ENCODE measurements around the gene KBTBD13.
"Not testable (repeated sequence)": the region's sequence is repeated elsewhere in the genome, so short reads cannot be mapped to it uniquely, and the experiment has no call there.

KBTBD13 gene

DNA sequence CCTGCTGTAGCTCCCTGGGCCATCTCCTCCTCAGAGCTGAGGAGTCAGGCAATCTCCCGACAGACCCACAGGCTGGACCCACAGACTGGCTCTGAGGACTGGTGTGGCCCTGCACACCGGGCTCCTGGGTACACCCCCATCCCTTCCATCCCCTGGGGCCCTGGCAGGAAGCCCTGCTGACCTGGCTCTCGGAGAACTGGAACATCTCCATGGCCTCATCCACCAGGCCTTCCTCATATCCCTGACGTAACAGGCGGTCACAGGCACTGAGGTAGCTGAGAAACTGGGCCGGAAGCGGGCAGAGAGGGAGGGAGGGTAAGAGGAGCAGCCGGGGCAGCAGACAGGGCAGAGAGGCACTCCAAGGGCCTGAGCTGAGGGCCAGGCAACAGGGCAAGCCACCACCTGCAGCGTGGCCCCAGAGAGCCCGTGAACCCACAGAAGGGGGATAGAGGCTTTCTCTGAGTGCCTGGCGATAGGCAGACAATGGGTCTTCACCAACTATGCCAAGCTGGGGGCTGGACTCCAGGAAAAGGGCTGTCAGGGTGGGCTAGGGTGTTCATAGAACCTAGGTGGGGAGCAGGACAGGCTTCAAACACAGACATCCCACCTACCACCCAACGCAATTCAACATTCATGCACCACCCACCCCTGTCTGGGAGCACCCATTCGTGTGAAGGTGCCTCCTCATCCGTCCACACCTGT lies 17.9 kb downstream of the KBTBD13 start:
- TF ChIP-seq, protein P1, sequence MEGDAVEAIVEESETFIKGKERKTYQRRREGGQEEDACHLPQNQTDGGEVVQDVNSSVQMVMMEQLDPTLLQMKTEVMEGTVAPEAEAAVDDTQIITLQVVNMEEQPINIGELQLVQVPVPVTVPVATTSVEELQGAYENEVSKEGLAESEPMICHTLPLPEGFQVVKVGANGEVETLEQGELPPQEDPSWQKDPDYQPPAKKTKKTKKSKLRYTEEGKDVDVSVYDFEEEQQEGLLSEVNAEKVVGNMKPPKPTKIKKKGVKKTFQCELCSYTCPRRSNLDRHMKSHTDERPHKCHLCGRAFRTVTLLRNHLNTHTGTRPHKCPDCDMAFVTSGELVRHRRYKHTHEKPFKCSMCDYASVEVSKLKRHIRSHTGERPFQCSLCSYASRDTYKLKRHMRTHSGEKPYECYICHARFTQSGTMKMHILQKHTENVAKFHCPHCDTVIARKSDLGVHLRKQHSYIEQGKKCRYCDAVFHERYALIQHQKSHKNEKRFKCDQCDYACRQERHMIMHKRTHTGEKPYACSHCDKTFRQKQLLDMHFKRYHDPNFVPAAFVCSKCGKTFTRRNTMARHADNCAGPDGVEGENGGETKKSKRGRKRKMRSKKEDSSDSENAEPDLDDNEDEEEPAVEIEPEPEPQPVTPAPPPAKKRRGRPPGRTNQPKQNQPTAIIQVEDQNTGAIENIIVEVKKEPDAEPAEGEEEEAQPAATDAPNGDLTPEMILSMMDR (IDR thresholded peaks at IDR 0.05; ENCODE audit: low read depth, low read length, missing control alignments): no peak
- DNase-seq (ENCODE audit: low read depth): no peak
- H3K4me3 ChIP-seq (ENCODE audit: low read depth, low read length): no peak overlapping the region

DNA sequence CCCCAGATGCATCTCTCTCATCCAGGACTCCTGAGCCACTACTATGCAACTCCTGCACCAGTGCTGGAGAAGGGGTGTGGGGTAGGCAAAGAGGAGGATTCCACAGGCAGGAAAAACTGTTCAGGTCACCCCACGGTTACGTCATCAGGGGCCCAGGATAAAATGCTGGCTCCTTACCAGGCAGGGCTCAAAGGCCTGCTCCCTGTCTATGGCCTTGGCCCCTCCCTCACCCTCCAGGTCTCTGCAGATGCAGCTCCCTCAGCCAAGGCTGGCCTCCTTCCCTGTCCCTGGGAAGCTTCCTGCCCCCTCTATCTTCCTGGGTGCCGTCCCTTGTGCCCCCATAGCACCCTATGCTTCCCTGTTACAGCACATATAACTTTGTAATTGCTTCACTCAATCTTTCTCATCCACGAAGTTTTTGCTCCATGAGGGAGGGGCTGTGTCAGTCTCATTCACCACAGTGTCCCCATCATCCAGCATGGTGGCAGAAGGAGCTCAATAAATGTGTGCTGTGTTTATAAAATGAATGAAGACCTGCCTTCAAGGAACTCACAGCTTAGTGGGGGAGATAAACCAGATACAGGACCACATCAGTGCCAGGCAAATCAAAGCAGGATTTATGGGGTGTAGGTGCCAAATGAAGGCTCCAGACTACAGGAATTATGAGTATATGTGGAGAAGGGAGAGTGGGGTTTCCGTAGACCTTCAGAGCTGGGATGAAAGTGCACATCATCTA lies 18.6 kb downstream of the KBTBD13 start:
- DNase-seq (ENCODE audit: low read depth): no peak
- TF ChIP-seq, protein P1 (IDR thresholded peaks at IDR 0.05; ENCODE audit: low read depth, low read length, missing control alignments): no peak
- H3K4me3 ChIP-seq (ENCODE audit: low read depth, low read length): no peak overlapping the region

DNA sequence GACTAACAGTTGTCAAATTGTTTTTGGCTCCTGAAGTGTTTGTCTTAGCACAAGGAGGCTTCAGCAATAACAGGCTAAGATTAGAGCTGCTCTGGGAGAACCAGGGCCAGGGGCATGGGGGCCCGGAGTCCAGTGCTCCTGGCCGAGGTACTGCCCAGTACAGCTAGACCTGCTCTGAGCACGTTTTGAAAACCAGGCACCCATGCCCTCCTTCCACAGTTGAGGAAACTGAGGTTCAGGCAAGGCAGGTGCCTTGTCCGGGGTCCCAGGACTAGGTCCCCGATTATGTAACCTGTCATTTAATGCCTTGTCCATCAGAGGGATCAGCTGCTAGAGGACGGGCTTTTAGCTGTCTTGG lies 19.2 kb downstream of the KBTBD13 start:
- DNase-seq (ENCODE audit: low read depth): no peak
- TF ChIP-seq, protein P1 (IDR thresholded peaks at IDR 0.05; ENCODE audit: low read depth, low read length, missing control alignments): no peak
- no peak overlapping the region for H3K4me3 ChIP-seq (ENCODE audit: low read depth, low read length)

DNA sequence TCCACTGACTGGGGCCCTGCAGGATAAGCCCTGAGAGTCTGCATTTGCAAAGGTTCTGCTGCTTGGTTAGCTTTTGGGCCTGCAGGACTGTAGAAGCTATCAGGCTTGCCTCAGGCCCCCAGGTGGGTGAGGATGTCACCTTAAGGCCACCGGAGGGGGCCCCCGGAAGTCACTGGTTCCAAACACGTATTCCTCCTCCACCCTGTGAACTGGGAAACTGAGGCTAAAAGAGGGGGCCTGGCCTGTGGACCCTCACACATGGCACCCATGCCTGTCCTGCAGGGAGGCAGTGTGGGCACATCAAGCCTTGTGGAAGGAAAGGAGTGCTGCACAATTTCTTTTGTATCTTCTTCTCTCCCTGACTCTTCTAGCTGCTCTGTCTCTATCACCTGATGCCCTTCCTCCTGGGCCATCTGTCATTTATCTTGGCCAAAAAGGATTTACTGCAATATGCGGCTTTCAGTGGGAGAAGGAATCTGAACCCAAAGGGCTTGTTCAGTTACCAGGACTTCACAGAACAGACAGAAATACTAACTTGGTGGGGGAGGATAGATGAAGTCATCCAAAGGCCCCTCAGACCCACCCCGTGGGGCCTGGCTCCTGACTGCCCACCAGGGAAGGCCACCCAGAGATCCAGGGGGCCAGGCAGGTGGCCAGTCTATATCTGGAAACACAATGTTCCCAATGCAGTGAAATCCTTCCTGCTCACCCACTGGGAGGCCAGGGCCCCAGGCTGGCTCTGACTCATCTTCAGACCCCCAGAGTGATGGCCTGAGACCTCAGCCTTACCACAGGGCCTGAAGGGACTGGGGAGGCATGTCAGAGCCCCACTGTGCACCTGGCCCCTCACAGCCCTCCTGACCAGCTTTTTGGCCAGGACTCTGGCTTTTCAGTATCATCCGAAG lies 20.2 kb downstream of the KBTBD13 start:
- no peak for DNase-seq (ENCODE audit: low read depth)
- H3K4me3 ChIP-seq (ENCODE audit: low read depth, low read length): no peak overlapping the region
- TF ChIP-seq, protein P1 (IDR thresholded peaks at IDR 0.05; ENCODE audit: low read depth, low read length, missing control alignments): no peak

DNA sequence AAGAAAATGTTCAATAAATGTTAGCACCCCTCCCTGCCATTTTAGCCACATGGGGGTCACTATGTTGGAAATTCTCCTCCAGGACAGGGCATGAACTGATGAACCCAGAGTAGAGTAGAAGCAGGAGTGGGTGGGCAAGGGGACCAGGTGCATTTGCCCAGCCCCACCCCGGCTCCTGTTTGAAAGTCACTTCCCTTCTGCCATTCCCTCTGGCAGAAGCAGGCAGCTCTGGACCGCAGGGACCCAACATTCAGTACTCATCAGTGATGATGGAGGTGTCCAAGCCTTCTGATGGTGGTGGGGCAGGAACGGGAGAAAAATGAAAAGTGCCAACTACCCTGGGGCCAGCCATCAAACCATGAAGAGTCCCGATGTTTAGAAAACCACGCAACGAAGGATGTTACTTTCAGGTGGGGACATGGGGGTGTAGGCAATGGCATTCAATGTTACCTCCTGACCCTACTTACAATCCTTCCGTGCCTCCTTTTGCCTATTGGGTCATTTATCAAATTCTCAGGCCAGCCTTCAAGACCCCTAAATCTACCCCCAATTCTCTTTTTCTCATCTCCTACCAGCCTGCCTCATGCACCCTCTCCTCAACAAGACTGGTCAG lies 21.2 kb downstream of the KBTBD13 start:
- no peak overlapping the region for H3K4me3 ChIP-seq (ENCODE audit: low read depth, low read length)
- TF ChIP-seq, protein P1 (IDR thresholded peaks at IDR 0.05; ENCODE audit: low read depth, low read length, missing control alignments): no peak
- DNase-seq (ENCODE audit: low read depth): no peak

DNA sequence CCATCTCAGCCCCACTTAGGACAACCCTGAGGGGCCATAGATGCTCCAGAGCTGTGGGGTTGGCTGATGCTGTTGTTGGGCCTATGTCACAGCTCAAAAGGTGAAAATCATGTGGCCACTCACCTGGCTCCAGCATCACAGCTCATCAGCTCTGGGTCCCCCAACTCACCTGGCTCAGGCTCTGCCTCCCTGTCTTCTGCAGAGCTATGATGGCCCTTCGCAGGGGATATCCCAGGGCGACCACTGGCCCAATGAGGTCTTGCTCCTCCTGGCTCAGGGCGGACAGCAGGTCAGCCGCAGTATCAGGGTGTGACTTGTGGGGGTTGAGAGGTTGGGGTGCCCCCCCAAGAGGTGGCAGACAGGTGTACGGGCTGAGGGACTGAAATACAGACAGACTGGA lies 22.8 kb downstream of the KBTBD13 start:
- H3K4me3 ChIP-seq (ENCODE audit: low read depth, low read length): no peak overlapping the region
- DNase-seq (ENCODE audit: low read depth): no peak
- TF ChIP-seq, protein P1 (IDR thresholded peaks at IDR 0.05; ENCODE audit: low read depth, low read length, missing control alignments): no peak

DNA sequence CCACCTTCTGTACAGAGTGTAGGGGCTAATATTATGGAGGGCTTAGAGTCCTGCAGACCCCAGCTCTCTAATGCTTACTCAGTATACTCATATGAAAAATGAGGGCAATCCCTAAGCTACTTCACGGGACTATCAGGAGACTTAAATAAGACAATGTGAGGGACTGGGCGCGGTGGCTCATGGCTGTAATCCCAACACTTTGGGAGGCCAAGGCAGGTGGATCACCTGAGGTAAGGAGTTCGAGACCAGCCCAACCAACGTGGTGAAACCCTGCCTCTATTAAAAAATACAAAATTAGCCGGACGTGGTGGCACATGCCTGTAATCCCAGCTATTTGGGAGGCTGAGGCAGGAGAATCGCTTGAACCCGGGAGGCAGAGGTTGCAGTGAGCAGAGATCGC lies 23.3 kb downstream of the KBTBD13 start:
- not testable (repeated sequence) for H3K4me3 ChIP-seq (ENCODE audit: low read depth, low read length); DNase-seq (ENCODE audit: low read depth)
